KG1 (cell line): Measurements from ENCODE around the gene HES7.
"Not testable (repeated sequence)": the region's sequence is repeated elsewhere in the genome, so short reads cannot be mapped to it uniquely, and the experiment has no call there.

ENCODE experiments used
- DNase-seq: peaks from one replicate; lab custom pipeline; 2025; lab: John Stamatoyannopoulos, UW

The HES7 gene

GRCh38 chr17:8100111-8100510, 23.8 kb downstream of the HES7 start:
- no peak for DNase-seq

- DNase-seq = no peak
Observed at GRCh38 chr17:8096541-8096940, 27.4 kb downstream of the HES7 start.

- DNase-seq = no peak
Observed at GRCh38 chr17:8095361-8095760, 28.5 kb downstream of the HES7 start.

DNA sequence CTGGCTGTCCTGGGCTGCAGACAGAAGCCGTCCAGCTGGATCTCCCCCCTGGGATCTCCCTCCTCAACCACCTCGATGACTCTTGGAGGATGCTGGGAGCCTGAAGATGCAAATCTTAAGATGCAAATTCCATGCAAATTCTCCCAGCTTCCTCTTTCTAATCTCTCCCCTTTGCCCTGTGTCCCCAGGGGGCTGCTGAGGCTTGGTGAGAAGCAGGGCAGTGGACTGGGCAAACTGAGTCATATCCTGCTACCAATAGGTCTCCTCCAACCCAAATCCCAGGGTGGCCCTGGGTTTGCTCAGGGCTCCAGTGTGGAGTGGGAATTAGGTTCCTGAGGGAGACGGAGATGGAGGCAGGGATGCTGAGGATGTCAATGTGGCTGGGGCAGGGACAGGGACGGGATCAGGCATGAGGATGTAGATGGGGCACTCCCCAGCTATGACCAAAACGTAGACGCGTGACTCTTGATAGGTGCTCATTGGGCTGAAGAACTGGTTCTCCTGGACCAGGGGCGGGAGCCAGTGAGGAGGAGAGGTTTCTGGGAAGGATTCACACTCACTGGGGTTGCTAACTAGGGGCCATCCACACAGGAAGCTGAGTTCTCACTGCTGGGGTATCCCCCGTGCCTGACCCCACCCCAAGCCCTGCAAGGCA, 32.7 kb downstream of the HES7 start:
- DNase-seq = no peak

- DNase-seq = no peak
Observed at GRCh38 chr17:8089728-8090127, 34.2 kb downstream of the HES7 start.

- no peak for DNase-seq
Observed at GRCh38 chr17:8087952-8088230, 36.0 kb downstream of the HES7 start.

GRCh38 chr17:8087075-8087951, 36.6 kb downstream of the HES7 start, which contains the start of gene ALOX12B:
ALOX12B (minus strand) TSS chr17:8087716; CDS start chr17:8087442, 274 bp downstream.
- no peak for DNase-seq

- no peak for DNase-seq
Observed at GRCh38 chr17:8084250-8084649, 39.7 kb downstream of the HES7 start.

GRCh38 chr17:8082292-8082691, 41.6 kb downstream of the HES7 start:
- DNase-seq = no peak

DNA sequence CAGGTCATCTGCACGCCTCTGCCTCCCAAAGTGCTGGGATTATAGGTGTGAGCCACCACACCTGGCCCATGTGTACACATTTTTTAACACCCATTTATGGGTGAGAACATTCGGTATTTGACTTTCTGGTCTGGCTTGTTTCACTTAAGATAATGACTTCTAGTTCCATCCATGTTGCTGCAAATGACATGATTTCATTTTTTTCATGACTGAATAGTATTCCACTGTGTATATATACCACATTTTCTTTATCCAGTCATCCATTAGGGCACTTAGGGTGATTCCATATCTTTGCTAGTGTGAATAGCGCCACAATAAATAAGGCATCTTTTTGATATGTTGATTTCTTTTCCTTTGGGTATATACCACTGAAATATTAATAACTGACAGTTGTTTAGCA, 42.0 kb downstream of the HES7 start:
- DNase-seq = no peak

DNA sequence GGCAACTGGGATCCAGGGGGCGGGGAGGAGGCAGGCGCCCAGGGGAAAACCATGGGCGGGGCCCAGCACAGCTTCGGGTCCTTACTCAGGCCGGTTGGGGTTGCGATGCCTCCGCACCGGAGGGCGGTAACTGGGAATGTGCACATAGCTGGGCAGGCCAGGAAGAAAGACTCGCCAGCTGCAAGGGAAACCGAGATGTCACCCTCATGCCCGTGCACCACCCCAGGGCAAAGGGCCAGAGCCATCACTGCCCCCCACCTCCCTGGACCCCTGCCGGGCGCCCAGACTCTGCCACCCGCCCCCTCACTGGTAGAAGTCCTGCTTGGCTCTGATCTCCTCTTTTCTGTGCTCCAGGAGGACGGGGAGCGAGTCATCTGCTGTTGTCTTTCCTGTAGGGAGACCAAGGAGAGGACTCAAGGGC, 43.1 kb downstream of the HES7 start:
- no peak for DNase-seq

DNA sequence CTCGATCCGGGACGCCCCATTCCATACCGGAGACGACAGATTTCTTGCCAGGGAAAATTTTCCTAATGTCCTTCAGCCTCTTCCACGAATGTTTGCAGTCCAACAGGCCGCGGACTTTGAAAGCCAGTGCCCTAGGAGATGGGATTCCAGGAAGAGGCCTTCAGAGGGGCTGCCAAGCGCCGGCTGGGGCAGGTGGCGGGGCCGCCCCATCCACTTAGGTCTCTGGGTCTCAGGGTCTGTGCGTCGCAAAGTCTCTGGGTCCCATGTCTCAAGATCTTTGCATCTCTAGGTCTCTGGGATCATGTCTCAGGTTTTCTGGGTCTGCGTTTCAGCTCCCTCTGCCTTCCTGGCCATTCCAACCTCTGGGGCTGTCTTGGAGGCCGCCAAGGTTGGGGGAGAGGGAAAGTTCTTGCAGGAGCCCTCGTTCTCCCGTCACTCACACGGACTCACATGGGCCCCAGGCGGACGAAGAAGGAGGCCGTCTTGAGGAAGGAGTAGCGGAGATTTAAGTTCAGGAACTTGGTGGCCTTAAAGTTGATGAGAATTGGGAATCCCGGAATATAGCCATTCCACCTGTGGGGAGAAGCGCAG, 43.6 kb downstream of the HES7 start:
- DNase-seq = no peak

GRCh38 chr17:8079291-8080207, 44.4 kb downstream of the HES7 start:
- peak; percentile 65 for DNase-seq

GRCh38 chr17:8077939-8078338, 46.0 kb downstream of the HES7 start:
- DNase-seq = not testable (repeated sequence)

- no peak for DNase-seq
Observed at GRCh38 chr17:8076502-8077266, 47.2 kb downstream of the HES7 start.

- no peak for DNase-seq
Observed at GRCh38 chr17:8075574-8076342, 48.1 kb downstream of the HES7 start.

- no peak for DNase-seq
Observed at GRCh38 chr17:8075081-8075480, 48.8 kb downstream of the HES7 start.

DNA sequence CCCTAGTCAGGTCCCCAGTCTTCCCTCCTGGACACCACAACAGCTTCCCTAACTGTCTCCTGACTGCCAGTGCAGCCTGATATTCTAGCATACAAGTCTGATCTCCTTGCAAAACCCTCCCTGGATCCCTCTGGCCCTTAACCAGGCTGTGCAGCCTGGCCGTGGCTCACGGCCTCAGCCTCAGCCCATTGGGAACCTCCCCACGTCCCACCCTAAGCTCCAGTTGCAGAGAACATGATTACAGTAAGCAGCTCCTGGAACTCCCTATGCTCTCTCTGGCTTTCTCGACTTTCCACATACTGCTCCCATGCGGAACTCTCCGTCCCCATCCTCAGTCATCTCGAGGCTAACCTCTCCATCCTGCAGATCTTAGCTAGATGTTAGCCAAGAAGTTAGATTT, 49.4 kb downstream of the HES7 start:
- no peak for DNase-seq

- peak; percentile 19 for DNase-seq
Observed at GRCh38 chr17:8073627-8074484, 50.0 kb downstream of the HES7 start.
